GM12873 (cell line): ENCODE results near the gene POLG.

ENCODE experiments used
- TF ChIP-seq, protein P1 (sequence below): IDR thresholded peaks from 2 replicates; pipeline ENCODE4 v1.5.1; 2012; ENCODE audit warnings: low read depth, mild to moderate bottlenecking, moderate library complexity, low read length, control low read depth; ENCODE audit not compliant: insufficient read depth; ENCODE audit errors: missing control alignments

The POLG gene

DNA sequence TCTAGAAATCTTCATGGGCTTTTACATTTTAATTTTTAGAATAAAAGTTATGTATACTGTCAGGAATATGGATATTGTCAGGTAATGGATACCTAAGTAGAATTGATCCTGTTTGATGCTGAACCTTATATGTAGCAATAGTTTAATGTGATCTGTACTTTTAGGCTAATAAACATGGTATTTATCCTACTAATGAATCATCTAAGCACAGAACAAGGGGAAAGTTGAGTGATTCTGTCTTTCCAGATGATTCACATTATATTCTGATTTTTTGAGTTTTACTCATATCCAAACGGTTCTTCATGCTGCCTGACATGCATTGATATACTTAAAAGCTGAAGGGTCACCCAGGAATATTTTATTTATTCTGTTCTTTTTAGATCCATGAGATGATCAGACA lies 56.3 kb downstream of the POLG start:
- TF ChIP-seq, protein P1, sequence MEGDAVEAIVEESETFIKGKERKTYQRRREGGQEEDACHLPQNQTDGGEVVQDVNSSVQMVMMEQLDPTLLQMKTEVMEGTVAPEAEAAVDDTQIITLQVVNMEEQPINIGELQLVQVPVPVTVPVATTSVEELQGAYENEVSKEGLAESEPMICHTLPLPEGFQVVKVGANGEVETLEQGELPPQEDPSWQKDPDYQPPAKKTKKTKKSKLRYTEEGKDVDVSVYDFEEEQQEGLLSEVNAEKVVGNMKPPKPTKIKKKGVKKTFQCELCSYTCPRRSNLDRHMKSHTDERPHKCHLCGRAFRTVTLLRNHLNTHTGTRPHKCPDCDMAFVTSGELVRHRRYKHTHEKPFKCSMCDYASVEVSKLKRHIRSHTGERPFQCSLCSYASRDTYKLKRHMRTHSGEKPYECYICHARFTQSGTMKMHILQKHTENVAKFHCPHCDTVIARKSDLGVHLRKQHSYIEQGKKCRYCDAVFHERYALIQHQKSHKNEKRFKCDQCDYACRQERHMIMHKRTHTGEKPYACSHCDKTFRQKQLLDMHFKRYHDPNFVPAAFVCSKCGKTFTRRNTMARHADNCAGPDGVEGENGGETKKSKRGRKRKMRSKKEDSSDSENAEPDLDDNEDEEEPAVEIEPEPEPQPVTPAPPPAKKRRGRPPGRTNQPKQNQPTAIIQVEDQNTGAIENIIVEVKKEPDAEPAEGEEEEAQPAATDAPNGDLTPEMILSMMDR: no peak
